ENCODE results near the gene TFEC.

DNA sequence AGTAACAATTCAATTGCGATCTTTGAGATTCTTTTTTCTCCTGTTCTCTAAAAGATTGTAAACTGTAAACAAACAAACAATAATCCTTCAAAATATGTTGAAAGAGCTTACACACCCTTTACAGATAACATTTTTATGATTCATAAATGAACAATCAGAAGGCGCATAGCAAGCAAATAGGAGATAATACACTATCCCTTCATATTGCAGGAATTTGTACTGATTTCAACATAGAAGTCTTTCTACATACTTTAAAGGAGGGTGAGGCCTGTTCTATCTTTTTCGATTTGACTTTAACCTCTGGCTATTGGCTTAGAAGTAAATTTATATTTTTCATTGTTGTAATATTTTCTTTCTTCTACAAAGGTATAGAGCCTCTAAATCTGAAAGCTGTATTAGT, 57.2 kb downstream of the TFEC start:
- TF ChIP-seq POLR2A (IDR thresholded peaks at IDR 0.05; ENCODE audit: low read depth, low read length): no peak
- TF ChIP-seq POU2F2 (IDR thresholded peaks at IDR 0.05; ENCODE audit: low read depth, low read length): no peak
- TF ChIP-seq POLR2AphosphoS5 (IDR thresholded peaks at IDR 0.05; ENCODE audit: low read depth, low read length): no peak

All from GM12891 (cell line).